NCI-H1092 (cell line): ENCODE data around the gene TSPEAR.

Source experiments
- DNase-seq: peaks from one replicate; lab custom pipeline; 2025; lab: John Stamatoyannopoulos, UW

TSPEAR gene

GRCh38 chr21:44711327-44712202 lies at the start of gene TSPEAR:
Gene TSPEAR, minus strand, starts transcription at chr21:44711572. Its CDS starts 58 bp downstream, at chr21:44711514.
- DNase-seq = peak; percentile 44

- no peak for DNase-seq
These were observed 49.0 kb upstream of the TSPEAR start for GRCh38 chr21:44760376-44760775.

GRCh38 chr21:44759628-44760285 lies 48.4 kb upstream of the TSPEAR start:
- DNase-seq = no peak

- no peak for DNase-seq
These were observed 47.6 kb upstream of the TSPEAR start for GRCh38 chr21:44758781-44759627.

GRCh38 chr21:44758141-44758561 lies 46.8 kb upstream of the TSPEAR start:
- no peak for DNase-seq

GRCh38 chr21:44757731-44758130 lies 46.4 kb upstream of the TSPEAR start:
- no peak for DNase-seq

GRCh38 chr21:44756423-44757185 lies 45.2 kb upstream of the TSPEAR start:
- DNase-seq = no peak

GRCh38 chr21:44755227-44755626 lies 43.9 kb upstream of the TSPEAR start:
- DNase-seq = no peak

- no peak for DNase-seq
These were observed 42.0 kb upstream of the TSPEAR start for GRCh38 chr21:44753357-44753756.

GRCh38 chr21:44752671-44753235 lies 41.4 kb upstream of the TSPEAR start:
- no peak for DNase-seq

- no peak for DNase-seq
These were observed 40.6 kb upstream of the TSPEAR start for GRCh38 chr21:44751799-44752636.

- DNase-seq = no peak
These were observed 39.9 kb upstream of the TSPEAR start for GRCh38 chr21:44751186-44751798.

GRCh38 chr21:44750675-44751025 lies 39.3 kb upstream of the TSPEAR start:
- no peak for DNase-seq

- DNase-seq = no peak
These were observed 38.6 kb upstream of the TSPEAR start for GRCh38 chr21:44749759-44750674.

- DNase-seq = no peak
These were observed 37.9 kb upstream of the TSPEAR start for GRCh38 chr21:44749116-44749758.

- no peak for DNase-seq
These were observed 37.2 kb upstream of the TSPEAR start for GRCh38 chr21:44748621-44749020.

GRCh38 chr21:44742418-44743153 lies 31.2 kb upstream of the TSPEAR start:
- DNase-seq = peak; percentile 50

- no peak for DNase-seq
These were observed 30.5 kb upstream of the TSPEAR start for GRCh38 chr21:44741921-44742320.
